OCI-LY3 (cell line): ENCODE data around the gene HSBP1L1.

Experiments
- H2AFZ ChIP-seq: fragments of 200-600, 300-600 bp; shearing (Covaris generic); 2 replicates; pipeline ENCODE4 v1.6.0; 2014; ENCODE audit warnings: antibody characterized with exemption, low read depth, low read length
- H3K27ac ChIP-seq: fragments of 200-600, 300-600 bp; sonication (generic); 2 replicates; pipeline ENCODE4 v1.5.1; 2014; ENCODE audit warnings: mild to moderate bottlenecking, low read length, moderate library complexity, mixed read lengths
- H3K27me3 ChIP-seq: fragments of 200-600, 300-600 bp; sonication (generic); 2 replicates; pipeline ENCODE4 v1.6.1; 2014; ENCODE audit warnings: low read depth, low read length, mixed read lengths
- H3K36me3 ChIP-seq: fragments of 200-600, 300-600 bp; sonication (generic); replicated peaks from 2 replicates; pipeline ENCODE3; 2014; ENCODE audit warnings: low read depth, low read length, mixed read lengths
- H3K4me1 ChIP-seq: fragments of 300-600, 200-600 bp; sonication (generic); 2 replicates; pipeline ENCODE4 v1.6.1; 2014; ENCODE audit warnings: low read length, mixed read lengths
- H3K4me2 ChIP-seq: fragments of 200-600, 300-600 bp; sonication (generic); 2 replicates; pipeline ENCODE4 v1.6.1; 2014; ENCODE audit warnings: low read length, mixed read lengths
- H3K4me3 ChIP-seq: fragments of 300-600, 200-600 bp; sonication (generic); 2 replicates; pipeline ENCODE4 v1.5.1; 2014; ENCODE audit warnings: antibody characterized with exemption, mild to moderate bottlenecking, low read length, moderate library complexity
- H3K79me2 ChIP-seq: fragments of 300-600, 200-600 bp; shearing (Covaris generic); 2 replicates; pipeline ENCODE4 v1.6.1; 2014; ENCODE audit warnings: mild to moderate bottlenecking, low read length, mixed read lengths
- H3K9ac ChIP-seq: fragments of 300-600, 200-600 bp; shearing (Covaris generic); 2 replicates; pipeline ENCODE4 v1.6.0; 2014; ENCODE audit warnings: mild to moderate bottlenecking, low read length, moderate library complexity
- H3K9me3 ChIP-seq: fragments of 200-600, 300-600 bp; shearing (Covaris generic); 2 replicates; pipeline ENCODE4 v1.6.1; 2014; ENCODE audit warnings: low read length, mixed read lengths; ENCODE audit not compliant: insufficient read depth
- H4K20me1 ChIP-seq: fragments of 200-600, 300-600 bp; sonication (generic); 2 replicates; pipeline ENCODE4 v1.6.1; 2016; ENCODE audit warnings: low read length, mixed read lengths; ENCODE audit not compliant: insufficient read depth
- CTCF ChIP-seq: fragments of 200-600, 300-600 bp; sonication (generic); IDR thresholded peaks from 2 replicates; pipeline ENCODE4 v1.5.1; 2014; ENCODE audit warnings: antibody characterized with exemption, low read length, low read depth
- EZH2phosphoT487 ChIP-seq: fragments of 200-600 bp; shearing (Covaris generic); IDR thresholded peaks from 2 replicates; pipeline ENCODE4 v1.6.1; 2018; ENCODE audit warnings: antibody characterized with exemption, mixed run types, low read depth

HSBP1L1 gene

GRCh38 chr18:79921984-79922965, 42.2 kb upstream of the HSBP1L1 start:
- H3K79me2 ChIP-seq = peaks cover 34% of the 10 kb centered on the region
- no peak overlapping the region for H3K4me2 ChIP-seq
- no peaks in the 10 kb centered on the region for H3K9me3 ChIP-seq
- H3K4me3 ChIP-seq = no peak overlapping the region
- H2AFZ ChIP-seq = no peak overlapping the region
- no peaks in the 10 kb centered on the region for H3K27me3 ChIP-seq
- peaks cover 32% of the 10 kb centered on the region for H4K20me1 ChIP-seq
- TF ChIP-seq EZH2phosphoT487 = no peak
- no peak for TF ChIP-seq CTCF
- no peak overlapping the region for H3K9ac ChIP-seq
- H3K36me3 ChIP-seq = peaks cover 44% of the 10 kb centered on the region
- H3K27ac ChIP-seq = no peak overlapping the region
- H3K4me1 ChIP-seq = no peaks in the 10 kb centered on the region

GRCh38 chr18:79922971-79923411, 41.5 kb upstream of the HSBP1L1 start:
- TF ChIP-seq EZH2phosphoT487 (no peak), CTCF (no peak)
- peaks cover 40% of the 10 kb centered on the region for H3K36me3 ChIP-seq
- H3K4me2 ChIP-seq = no peak overlapping the region
- H3K27me3 ChIP-seq = no peaks in the 10 kb centered on the region
- no peak overlapping the region for H3K27ac ChIP-seq
- H2AFZ ChIP-seq = no peak overlapping the region
- H3K4me1 ChIP-seq = no peaks in the 10 kb centered on the region
- H3K9me3 ChIP-seq = no peaks in the 10 kb centered on the region
- peaks cover 35% of the 10 kb centered on the region for H3K79me2 ChIP-seq
- H3K4me3 ChIP-seq = no peak overlapping the region
- H4K20me1 ChIP-seq = peaks cover 35% of the 10 kb centered on the region
- H3K9ac ChIP-seq = no peak overlapping the region

- Histone ChIP-seq H3K9me3 (peaks cover under 1% of the 10 kb centered on the region; the same call in 1 of the 2 replicates), H2AFZ (no peak overlapping the region), H3K4me2 (no peak overlapping the region), H3K79me2 (peaks cover 36% of the 10 kb centered on the region), H3K27ac (no peak overlapping the region), H3K4me1 (no peaks in the 10 kb centered on the region), H3K27me3 (no peaks in the 10 kb centered on the region), H3K4me3 (no peak overlapping the region), H3K36me3 (peaks cover 40% of the 10 kb centered on the region), H3K9ac (no peak overlapping the region), H4K20me1 (peaks cover 43% of the 10 kb centered on the region)
- TF ChIP-seq CTCF = no peak
- TF ChIP-seq EZH2phosphoT487 = no peak
These were observed 40.4 kb upstream of the HSBP1L1 start for GRCh38 chr18:79923896-79924585.
